Sciatic nerve (tissue), 2 donors: ENCODE results near the gene NUP88. TPM values are rescaled to one million over a fixed set of nuclear protein-coding genes. Genes with fewer than 3 reads are reported as not detected.
A peak's percentile ranks its signal among the peaks of the same experiment; 100 is the strongest.

ENCODE experiments used
- ATAC-seq: fragments of 200-7000 bp; cut with Tn5 transposase; one replicate; pipeline ENCODE4 v1.9.1; 2020; ENCODE audit warnings: mild to moderate bottlenecking, moderate library complexity
- DNase-seq: peaks from one replicate; pipeline ENCODE4 v3.0.0-alpha.2; 2020; ENCODE audit warnings: low spot score
- intact Hi-C: fragments of 100-400 bp; cut with DNase I; formaldehyde crosslinking; loops from one replicate; pipeline ENCODE4 v1.14.2; 2022
- total RNA-seq: library from RNA; stranded (reverse); fragmentation: NEBNext Ultra II Directional; extraction: Animal tissue kit (Norgen Biotek cat#: 25700); gene quantifications from one replicate; pipeline ENCODE4 v1.2.1, GENCODE V29; 2021
- donor health status: DM: no; HTN: no; CAD: no.
- donor health status: DM: no; HTN: no; CAD: no.

Gene NUP88
- total RNA-seq, 1 donor from 2014 or later = 55.8 TPM

GRCh38 chr17:5364696-5365095, 54.8 kb downstream of the NUP88 start:
- intact Hi-C loops = no loop called here
- ATAC-seq (no peak), DNase-seq (no peak)

GRCh38 chr17:5364156-5364555, 55.3 kb downstream of the NUP88 start:
- no peak for ATAC-seq
- intact Hi-C loops = no loop called here
- DNase-seq = no peak

- ATAC-seq (no peak), DNase-seq (no peak)
- intact Hi-C loops = no loop called here
These were observed 57.2 kb downstream of the NUP88 start for GRCh38 chr17:5362162-5362811.

- intact Hi-C loops = no loop called here
- DNase-seq (no peak), ATAC-seq (no peak)
These were observed 58.0 kb downstream of the NUP88 start for GRCh38 chr17:5361426-5361825.

- intact Hi-C loops = no loop called here
- ATAC-seq (peak; percentile 74), DNase-seq (no peak)
These were observed 63.9 kb downstream of the NUP88 start for GRCh38 chr17:5355421-5356129.

GRCh38 chr17:5354886-5355415, 64.5 kb downstream of the NUP88 start:
- intact Hi-C loops = no loop called here
- DNase-seq (no peak), ATAC-seq (peak; percentile 22)

- intact Hi-C loops = no loop called here
- no peak for DNase-seq
- no peak for ATAC-seq
These were observed 65.2 kb downstream of the NUP88 start for GRCh38 chr17:5354310-5354709.

GRCh38 chr17:5352681-5353289, 66.7 kb downstream of the NUP88 start:
- DNase-seq (no peak), ATAC-seq (no peak)
- intact Hi-C loops = no loop called here

- intact Hi-C loops = no loop called here
- DNase-seq (no peak), ATAC-seq (no peak)
These were observed 74.5 kb downstream of the NUP88 start for GRCh38 chr17:5344914-5345313.

Other genes starting within 250 kb of the NUP88 start
- gene ZNF594, start 227.8 kb downstream of the NUP88 start, total RNA-seq = 16.5 TPM
- 4.9 TPM for gene SCIMP, start 184.8 kb downstream of the NUP88 start, total RNA-seq
- gene RABEP1, start 137.4 kb downstream of the NUP88 start, total RNA-seq = 49.1 TPM
- gene RPAIN, start 520 bp upstream of the NUP88 start, total RNA-seq = 32.5 TPM
- 46.6 TPM for gene C1QBP, start 19.5 kb upstream of the NUP88 start, total RNA-seq
- gene DHX33, start 49.3 kb upstream of the NUP88 start, total RNA-seq = 11.1 TPM
- 55.1 TPM for gene DERL2, start 66.5 kb upstream of the NUP88 start, total RNA-seq
- gene MIS12, start 66.9 kb upstream of the NUP88 start, total RNA-seq = 15.0 TPM
- gene NLRP1, start 164.8 kb upstream of the NUP88 start, total RNA-seq = 51.4 TPM